GM23248 (cell line): ENCODE data around the gene EFNB3. TPM values are rescaled to one million over a fixed set of nuclear protein-coding genes. Genes with fewer than 3 reads are reported as not detected.
A peak's percentile ranks its signal among the peaks of the same experiment; 100 is the strongest.

Source experiments
- DNase-seq: peaks from one replicate; pipeline ENCODE4 v3.0.0-alpha.2; 2015
- H2AFZ ChIP-seq: fragments of 200-600 bp; sonication (generic); 2 replicates; pipeline ENCODE4 v1.6.1; 2016; ENCODE audit warnings: antibody characterized with exemption
- H3F3A ChIP-seq: fragments of 200-600 bp; sonication (generic); 2 replicates; pipeline ENCODE4 v1.6.1; 2016; ENCODE audit warnings: mild to moderate bottlenecking, antibody characterized with exemption, mixed run types; ENCODE audit not compliant: insufficient read depth
- H3K27ac ChIP-seq: fragments of 200-600 bp; sonication (generic); 2 replicates; pipeline ENCODE4 v1.5.1; 2016; ENCODE audit warnings: mild to moderate bottlenecking
- H3K27me3 ChIP-seq: fragments of 200-600 bp; sonication (generic); replicated peaks from 2 replicates; pipeline ENCODE4 v1.6.1; 2016; ENCODE audit warnings: mild to moderate bottlenecking; ENCODE audit not compliant: insufficient read depth
- H3K36me3 ChIP-seq: fragments of 200-600 bp; sonication (generic); 2 replicates; pipeline ENCODE4 v1.6.1; 2016; ENCODE audit warnings: low read depth, mild to moderate bottlenecking
- H3K4me1 ChIP-seq: fragments of 200-600 bp; sonication (generic); 2 replicates; pipeline ENCODE4 v1.6.1; 2016; ENCODE audit warnings: mild to moderate bottlenecking; ENCODE audit not compliant: insufficient read depth
- H3K4me2 ChIP-seq: fragments of 200-600 bp; sonication (generic); one replicate; pipeline ENCODE4 v1.6.1; 2016; ENCODE audit warnings: mild to moderate bottlenecking; ENCODE audit not compliant: unreplicated experiment
- H3K4me3 ChIP-seq: fragments of 200-600 bp; sonication (generic); 2 replicates; pipeline ENCODE4 v1.5.1; 2016; ENCODE audit warnings: mild to moderate bottlenecking
- H3K79me2 ChIP-seq: fragments of 200-600 bp; sonication (generic); 2 replicates; pipeline ENCODE4 v1.6.1; 2016; ENCODE audit warnings: mild to moderate bottlenecking; ENCODE audit not compliant: insufficient read depth
- H3K9ac ChIP-seq: fragments of 200-600 bp; sonication (generic); 2 replicates; pipeline ENCODE4 v1.6.1; 2016; ENCODE audit warnings: mild to moderate bottlenecking
- H3K9me2 ChIP-seq: fragments of 200-600 bp; sonication (generic); 2 replicates; pipeline ENCODE4 v1.6.1; 2016; ENCODE audit warnings: mixed run types, mild to moderate bottlenecking, moderate library complexity; ENCODE audit not compliant: insufficient read depth
- H3K9me3 ChIP-seq: fragments of 200-600 bp; sonication (generic); one replicate; pipeline ENCODE4 v1.6.1; 2017; ENCODE audit warnings: low read depth
- H4K20me1 ChIP-seq: fragments of 200-600 bp; sonication (generic); 2 replicates; pipeline ENCODE4 v1.6.0; 2016; ENCODE audit not compliant: insufficient read depth
- EZH2 ChIP-seq: fragments of 200-600 bp; sonication (generic); IDR thresholded peaks from 2 replicates; pipeline ENCODE4 v1.6.1; 2018; ENCODE audit warnings: antibody characterized with exemption, mild to moderate bottlenecking; ENCODE audit not compliant: insufficient read depth, poor library complexity, severe bottlenecking
- EZH2phosphoT487 ChIP-seq: fragments of 200-600 bp; sonication (generic); IDR thresholded peaks from 2 replicates; pipeline ENCODE4 v1.6.1; 2018; ENCODE audit warnings: antibody characterized with exemption, moderate library complexity, mild to moderate bottlenecking, low read depth; ENCODE audit not compliant: insufficient read depth
- WGBS, 2 experiments: methylation state at CpG; one replicate each; pipeline ENCODE4 v1.1.6; 2015 to 2017; ENCODE audit warnings: low lambda C conversion rate in 2 of 2, low coverage in 1 of 2; ENCODE audit errors: missing lambda C conversion rate in 2 of 2; 5-methylcytosine and 5-hydroxymethylcytosine counted together
- in situ Hi-C: fragments of 300-500 bp; cut with MboI; formaldehyde crosslinking; loops from 2 replicates; pipeline ENCODE4 v1.15.0; 2020
- polyA plus RNA-seq: library from polyadenylated mRNA; unstranded; fragments of >200 nt; fragmentation: Nextera tagmentation; extraction: Ambion mirVana; gene quantifications from 2 replicates; pipeline ENCODE4 v1.2.1, GENCODE V29; 2016
- total RNA-seq: library from RNA; depleted of rRNA; stranded (reverse); fragments of >200 nt; shearing (Covaris generic); gene quantifications from 2 replicates; pipeline ENCODE4 v1.2.3, GENCODE V29; 2014

Gene EFNB3
- total and polyA plus RNA-seq, 2 experiments from 2014 or later = 0.99 to 1.8 TPM

DNA sequence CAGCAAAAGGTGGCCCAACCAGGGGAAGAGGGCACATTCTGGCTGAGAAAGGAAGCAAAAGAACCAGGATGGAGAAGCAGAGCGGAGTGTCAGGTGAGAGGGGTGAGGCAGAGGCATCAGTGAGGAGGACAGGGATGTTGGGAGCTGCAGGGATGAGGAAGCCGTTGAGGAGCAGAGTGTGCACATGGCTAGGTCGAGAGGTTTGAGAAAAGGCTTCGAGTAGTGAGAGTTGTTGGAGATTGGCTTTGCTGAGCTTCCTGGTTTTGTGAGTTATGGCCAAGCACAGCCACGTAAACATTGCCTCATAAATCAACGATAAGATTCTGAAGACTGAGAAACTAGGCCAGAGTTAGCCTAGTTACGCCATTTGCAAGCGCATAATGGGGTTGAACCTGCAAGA is 39.4 kb downstream of the EFNB3 start:
- peaks cover 37% of the 10 kb centered on the region for H3F3A ChIP-seq
- no peak overlapping the region for H3K9ac ChIP-seq
- H3K4me3 ChIP-seq = no peak overlapping the region
- peaks cover 37% of the 10 kb centered on the region for H3K4me1 ChIP-seq
- no peaks in the 10 kb centered on the region for H4K20me1 ChIP-seq
- H3K36me3 ChIP-seq = no peaks in the 10 kb centered on the region
- no peak overlapping the region for H3K27ac ChIP-seq
- H3K4me2 ChIP-seq = no peak overlapping the region
- no peaks in the 10 kb centered on the region for H3K79me2 ChIP-seq
- no peaks in the 10 kb centered on the region for H3K9me2 ChIP-seq
- no peak for TF ChIP-seq EZH2phosphoT487
- no peak for TF ChIP-seq EZH2
- in situ Hi-C loops = loop anchor here (10.0 kb wide), 1 partner anchor 110 kb away; the partner anchor contains the start of genes CYB5D1, NAA38 and TMEM88
- H3K27me3 ChIP-seq = 0 out of 2 replicates have a peak, but pooled peaks cover 13% of the 10 kb centered on the region
- no peak overlapping the region for H2AFZ ChIP-seq
- no peaks in the 10 kb centered on the region for H3K9me3 ChIP-seq
- no peak for DNase-seq
- WGBS, 2 experiments = 58 to 61% methylated on average over 8 of the region's 8 CpGs

DNA sequence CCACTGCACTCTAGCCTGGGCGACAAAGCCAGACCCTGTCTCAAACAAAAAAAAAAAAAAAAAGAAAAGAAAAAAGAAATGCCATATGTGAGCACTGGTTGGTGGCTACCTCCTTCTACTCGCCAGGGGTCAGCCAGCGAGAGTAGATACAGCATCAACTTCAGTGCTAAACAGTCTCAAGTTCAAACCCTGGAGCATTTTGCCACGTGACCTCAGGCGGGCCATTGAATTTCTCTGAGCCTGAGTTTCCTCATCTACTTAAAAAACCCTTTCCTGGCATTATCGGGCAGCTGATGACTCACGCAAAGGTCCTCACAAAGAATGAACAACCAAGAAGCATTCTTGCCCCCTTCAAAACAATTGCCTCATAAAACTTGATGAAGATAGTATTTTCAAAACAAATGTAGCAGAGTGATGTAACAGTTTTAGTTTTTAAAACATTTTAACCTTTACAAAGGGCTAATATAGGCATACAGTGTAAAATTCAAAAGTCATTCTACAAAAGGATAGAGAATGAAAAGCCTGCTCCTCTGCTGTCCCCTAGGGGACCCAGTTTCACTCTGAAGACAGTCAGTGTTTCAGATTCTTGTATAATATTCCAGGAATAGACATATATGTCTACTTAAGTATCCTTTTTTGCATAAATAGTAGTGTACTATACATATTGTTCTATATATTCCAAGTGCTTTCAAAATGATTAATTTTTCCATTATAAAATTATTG is 40.9 kb downstream of the EFNB3 start:
- 39 to 46% methylated on average over 7 of the region's 7 CpGs for WGBS, 2 experiments
- H3K27ac ChIP-seq = peak overlapping the region; percentile 30

DNA sequence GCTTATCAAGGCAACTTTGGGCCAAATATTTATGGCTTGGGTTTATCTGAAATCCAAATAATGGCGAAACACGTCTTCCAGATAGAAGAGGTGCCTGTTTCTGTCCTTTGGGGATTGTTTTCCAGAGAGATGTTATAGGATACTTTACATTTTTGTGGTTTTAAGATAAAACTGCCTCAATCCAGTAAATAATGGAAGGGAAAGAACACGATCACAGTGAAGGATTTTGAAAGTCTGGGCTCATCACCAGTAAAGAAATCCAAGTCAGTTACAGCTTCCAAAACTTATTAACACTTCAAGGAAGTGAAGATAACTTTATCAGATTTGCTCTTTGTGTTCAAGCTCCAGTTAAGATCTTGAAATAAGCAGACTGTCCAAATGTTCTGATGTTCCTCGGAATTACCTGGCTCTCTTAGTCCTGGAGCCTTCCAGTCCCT is 42.7 kb downstream of the EFNB3 start:
- no peaks in the 10 kb centered on the region for H3K27me3 ChIP-seq
- peak overlapping the region; percentile 73 for H3K4me2 ChIP-seq
- H3K4me3 ChIP-seq = peak overlapping the region; percentile 46
- TF ChIP-seq EZH2phosphoT487 = no peak
- TF ChIP-seq EZH2 = no peak
- peak overlapping the region; percentile 65 for H2AFZ ChIP-seq
- H3K9me2 ChIP-seq = no peaks in the 10 kb centered on the region
- 22% methylated on average over 4 of the region's 4 CpGs for WGBS, 2 experiments
- H3K9me3 ChIP-seq = no peaks in the 10 kb centered on the region
- peak overlapping the region; percentile 58 for H3K27ac ChIP-seq
- H4K20me1 ChIP-seq = no peaks in the 10 kb centered on the region
- peak; percentile 63 for DNase-seq
- H3F3A ChIP-seq = peaks cover 52% of the 10 kb centered on the region
- in situ Hi-C loops = loop anchor here (10.0 kb wide), 1 partner anchor 107 kb away; the partner anchor contains the start of genes CYB5D1, NAA38 and TMEM88
- no peaks in the 10 kb centered on the region for H3K79me2 ChIP-seq
- no peaks in the 10 kb centered on the region for H3K36me3 ChIP-seq
- H3K9ac ChIP-seq = peak overlapping the region; percentile 56
- H3K4me1 ChIP-seq = peaks cover 59% of the 10 kb centered on the region

More for the DNA sequence above, 40.9 kb downstream of the EFNB3 start:
- Histone ChIP-seq H3K9me3 (no peaks in the 10 kb centered on the region), H3K4me1 (peaks cover 50% of the 10 kb centered on the region), H3K79me2 (no peaks in the 10 kb centered on the region), H3K4me3 (peak overlapping the region; percentile 19; the same call in 1 of the 2 replicates), H2AFZ (no peak overlapping the region), H3K4me2 (peak overlapping the region; percentile 77), H3F3A (peaks cover 52% of the 10 kb centered on the region), H4K20me1 (no peaks in the 10 kb centered on the region), H3K9ac (0 out of 2 replicates have a peak overlapping the region, but pooled peaks have one; percentile 8), H3K27me3 (0 out of 2 replicates have a peak, but pooled peaks cover under 1% of the 10 kb centered on the region), H3K36me3 (no peaks in the 10 kb centered on the region), H3K9me2 (no peaks in the 10 kb centered on the region)
- DNase-seq = peak; percentile 92
- in situ Hi-C loops = loop anchor here (10.0 kb wide), 1 partner anchor 109 kb away; the partner anchor contains the start of genes CYB5D1, NAA38 and TMEM88
- TF ChIP-seq EZH2 (no peak), EZH2phosphoT487 (no peak)

GRCh38 chr17:7748076-7748775 is 43.2 kb downstream of the EFNB3 start:
- Histone ChIP-seq H3K27ac (peak overlapping the region; percentile 58), H3K4me2 (peak overlapping the region; percentile 73), H3K79me2 (no peaks in the 10 kb centered on the region), H3K4me1 (peaks cover 59% of the 10 kb centered on the region), H3F3A (peaks cover 52% of the 10 kb centered on the region), H3K9me2 (no peaks in the 10 kb centered on the region), H3K9ac (peak overlapping the region; percentile 56), H3K9me3 (no peaks in the 10 kb centered on the region), H3K27me3 (no peaks in the 10 kb centered on the region), H4K20me1 (no peaks in the 10 kb centered on the region), H3K36me3 (no peaks in the 10 kb centered on the region), H3K4me3 (peak overlapping the region; percentile 46), H2AFZ (peak overlapping the region; percentile 65)
- no peak for TF ChIP-seq EZH2
- TF ChIP-seq EZH2phosphoT487 = no peak
- 36 to 41% methylated on average over 10 of the region's 10 CpGs for WGBS, 2 experiments
- DNase-seq = peak; percentile 49
- in situ Hi-C loops = loop anchor here (10.0 kb wide), 1 partner anchor 107 kb away; the partner anchor contains the start of genes CYB5D1, NAA38 and TMEM88
